ENCODE results near the gene MAP3K5.

MAP3K5 gene

DNA sequence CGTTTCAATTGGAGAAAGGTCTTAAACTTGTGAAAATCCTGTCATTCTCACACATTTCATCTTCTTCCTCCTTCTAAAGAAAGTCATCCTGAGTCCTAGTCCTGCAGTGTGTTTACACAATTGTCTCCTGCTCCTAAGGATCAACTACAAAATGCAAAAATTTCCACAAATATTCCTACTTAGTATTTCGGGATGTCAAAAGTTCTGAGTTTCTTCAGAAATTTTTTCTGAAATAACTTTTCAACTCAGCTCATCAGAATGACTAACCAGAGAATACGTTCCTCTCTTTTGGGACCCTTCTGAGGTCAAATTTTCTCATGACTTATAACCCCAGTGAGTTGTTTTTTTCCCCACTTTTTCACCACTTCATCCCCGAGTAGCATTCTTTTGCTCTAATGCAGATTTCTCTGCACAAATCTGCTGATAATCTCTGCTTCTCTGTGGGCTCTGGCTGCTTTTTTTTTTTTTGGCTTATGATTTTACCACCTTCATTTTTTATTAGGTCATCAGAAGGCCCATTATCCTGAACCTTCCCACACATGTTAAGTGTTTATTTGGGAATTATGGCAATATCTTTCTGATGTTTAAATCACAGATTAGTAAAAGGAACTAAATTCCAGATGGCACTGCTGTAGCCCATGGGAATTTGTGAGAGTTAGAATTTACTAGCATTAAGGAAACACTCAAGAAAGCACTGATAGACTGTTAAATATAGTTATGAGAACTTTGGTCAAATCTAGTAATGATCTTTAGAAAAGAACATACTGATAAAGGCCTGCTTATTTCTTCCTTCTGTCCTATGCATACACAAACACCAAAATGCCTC, 41.4 kb downstream of the MAP3K5 start:
- TF ChIP-seq, protein P1, sequence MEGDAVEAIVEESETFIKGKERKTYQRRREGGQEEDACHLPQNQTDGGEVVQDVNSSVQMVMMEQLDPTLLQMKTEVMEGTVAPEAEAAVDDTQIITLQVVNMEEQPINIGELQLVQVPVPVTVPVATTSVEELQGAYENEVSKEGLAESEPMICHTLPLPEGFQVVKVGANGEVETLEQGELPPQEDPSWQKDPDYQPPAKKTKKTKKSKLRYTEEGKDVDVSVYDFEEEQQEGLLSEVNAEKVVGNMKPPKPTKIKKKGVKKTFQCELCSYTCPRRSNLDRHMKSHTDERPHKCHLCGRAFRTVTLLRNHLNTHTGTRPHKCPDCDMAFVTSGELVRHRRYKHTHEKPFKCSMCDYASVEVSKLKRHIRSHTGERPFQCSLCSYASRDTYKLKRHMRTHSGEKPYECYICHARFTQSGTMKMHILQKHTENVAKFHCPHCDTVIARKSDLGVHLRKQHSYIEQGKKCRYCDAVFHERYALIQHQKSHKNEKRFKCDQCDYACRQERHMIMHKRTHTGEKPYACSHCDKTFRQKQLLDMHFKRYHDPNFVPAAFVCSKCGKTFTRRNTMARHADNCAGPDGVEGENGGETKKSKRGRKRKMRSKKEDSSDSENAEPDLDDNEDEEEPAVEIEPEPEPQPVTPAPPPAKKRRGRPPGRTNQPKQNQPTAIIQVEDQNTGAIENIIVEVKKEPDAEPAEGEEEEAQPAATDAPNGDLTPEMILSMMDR (IDR thresholded peaks at IDR 0.05; ENCODE audit: insufficient read depth, low read depth, low read length, missing control alignments), result no peak
- peak; percentile 36 for DNase-seq (ENCODE audit: low read depth)
- H3K4me3 ChIP-seq (ENCODE audit: low read depth, low read length), result peak overlapping the region; percentile 38

- TF ChIP-seq, protein P1 (IDR thresholded peaks at IDR 0.05; ENCODE audit: insufficient read depth, low read depth, low read length, missing control alignments), result no peak
- no peak for DNase-seq (ENCODE audit: low read depth)
Measured at GRCh38 chr6:136749359-136749997, 42.8 kb downstream of the MAP3K5 start.

GRCh38 chr6:136747507-136747906, 44.8 kb downstream of the MAP3K5 start:
- DNase-seq (ENCODE audit: low read depth), result no peak
- TF ChIP-seq, protein P1 (IDR thresholded peaks at IDR 0.05; ENCODE audit: insufficient read depth, low read depth, low read length, missing control alignments), result no peak
- no peak overlapping the region for H3K4me3 ChIP-seq (ENCODE audit: low read depth, low read length)

More at GRCh38 chr6:136749359-136749997, 42.8 kb downstream of the MAP3K5 start:
- H3K4me3 ChIP-seq (ENCODE audit: low read depth, low read length), result no peak overlapping the region

DNA sequence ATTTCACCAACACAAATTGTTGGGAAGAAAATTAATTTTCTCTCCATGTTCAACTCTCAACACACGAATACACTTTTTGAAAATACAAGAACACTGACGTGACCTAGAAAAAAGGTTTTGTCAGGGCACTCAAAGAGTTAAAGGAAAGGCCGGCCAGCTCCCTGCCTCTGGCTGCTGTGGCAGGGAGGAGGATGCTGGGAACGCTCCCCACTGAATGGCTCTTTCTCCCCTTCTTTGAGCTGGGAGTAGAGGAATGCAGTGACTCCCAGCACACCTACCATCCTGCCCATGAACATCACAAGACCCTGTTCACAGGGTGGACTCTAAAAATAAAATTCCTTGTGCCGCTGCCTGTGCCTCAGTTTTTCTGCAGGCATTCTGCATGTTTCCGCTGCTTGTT, 47.0 kb downstream of the MAP3K5 start:
- no peak for DNase-seq (ENCODE audit: low read depth)
- TF ChIP-seq, protein P1 (IDR thresholded peaks at IDR 0.05; ENCODE audit: insufficient read depth, low read depth, low read length, missing control alignments), result no peak

DNA sequence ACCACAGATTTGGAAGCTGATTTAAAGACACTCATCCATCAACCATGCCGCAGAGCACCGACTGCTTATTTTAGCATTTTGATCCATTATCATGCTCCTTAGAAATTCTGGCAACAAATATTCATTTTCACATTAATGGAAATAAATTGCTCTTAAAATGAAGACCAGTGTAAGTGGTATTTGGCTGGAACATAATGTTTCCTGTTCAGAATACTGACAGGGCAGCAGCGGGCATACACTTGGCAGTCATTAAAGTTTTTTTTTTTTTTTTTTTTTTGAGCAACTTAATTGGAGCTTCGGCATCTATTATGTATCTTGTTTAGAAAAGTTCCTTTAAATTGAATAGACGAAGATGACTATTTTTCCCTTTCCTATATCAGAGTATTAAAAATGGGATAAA, 47.4 kb downstream of the MAP3K5 start:
- DNase-seq (ENCODE audit: low read depth), result no peak
- no peak overlapping the region for H3K4me3 ChIP-seq (ENCODE audit: low read depth, low read length)
- TF ChIP-seq, protein P1 (IDR thresholded peaks at IDR 0.05; ENCODE audit: insufficient read depth, low read depth, low read length, missing control alignments), result no peak

More for the DNA sequence above, 47.0 kb downstream of the MAP3K5 start:
- no peak overlapping the region for H3K4me3 ChIP-seq (ENCODE audit: low read depth, low read length)

DNA sequence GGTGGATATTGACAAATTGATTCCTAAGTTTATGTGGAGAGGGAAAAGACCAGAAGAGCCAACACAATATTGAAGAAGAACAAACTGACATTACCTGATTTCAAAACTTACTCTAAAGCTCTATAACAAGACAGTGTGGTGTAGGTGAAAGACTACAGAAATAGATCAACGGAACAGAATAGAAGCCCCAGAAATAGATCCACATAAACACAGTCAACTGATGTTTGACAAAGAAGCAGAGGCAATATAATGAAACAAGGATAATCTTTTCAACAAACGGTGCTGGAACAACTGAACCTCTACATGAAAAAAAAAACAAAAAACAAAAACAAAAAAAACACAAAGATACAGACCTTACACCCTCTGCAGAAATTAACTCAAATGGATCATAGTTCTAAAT, 50.2 kb downstream of the MAP3K5 start:
- TF ChIP-seq, protein P1 (IDR thresholded peaks at IDR 0.05; ENCODE audit: insufficient read depth, low read depth, low read length, missing control alignments), result no peak
- no peak overlapping the region for H3K4me3 ChIP-seq (ENCODE audit: low read depth, low read length)
- no peak for DNase-seq (ENCODE audit: low read depth)
